ENCODE results near the gene MED9. TPM values are rescaled to one million over a fixed set of nuclear protein-coding genes. Genes with fewer than 3 reads are reported as not detected.

The MED9 gene
- total and polyA plus RNA-seq, 2 of the 4 experiments (the other 2 are of a cell fraction), result 6.1 to 10.1 TPM

DNA sequence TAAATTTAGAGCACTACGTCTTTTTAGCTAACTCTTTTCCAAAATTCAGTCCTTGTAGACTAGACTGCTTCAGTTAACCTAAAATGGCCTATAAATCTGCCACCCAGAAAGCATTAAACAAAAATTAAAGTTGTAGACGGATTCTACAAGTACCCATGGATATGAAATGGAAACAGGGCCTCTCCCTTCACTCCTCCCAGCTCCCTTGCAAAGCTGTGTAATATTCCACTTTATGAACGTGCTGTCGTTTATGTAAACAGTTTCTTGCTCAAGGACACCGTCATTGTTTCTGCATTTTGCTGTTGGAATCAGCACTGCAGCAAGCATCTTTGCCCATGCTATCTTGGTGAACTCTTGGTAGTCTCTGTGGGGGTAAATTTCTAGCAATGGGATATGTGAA is 5.1 kb downstream of the MED9 start:
- Histone ChIP-seq H4K8ac (ENCODE audit: low read depth in 2 of 2, low read length in 2 of 2) (no peak overlapping the region), H3K56ac (ENCODE audit: extremely low read depth, insufficient read depth, low read length) (no peak overlapping the region), H3K36me3 (ENCODE audit: control insufficient read depth, insufficient read depth, low read length) (peaks cover 19% of the 10 kb centered on the region), H3K27me3 (ENCODE audit: control insufficient read depth, insufficient read depth, low read length) (no peaks in the 10 kb centered on the region), H3K9ac (ENCODE audit: low read depth, low read length) (no peak overlapping the region), H2BK20ac (ENCODE audit: low read depth, low read length) (no peak overlapping the region), H3K79me1 (ENCODE audit: low read depth in 1 of 2, low read length in 2 of 2) (peaks cover 52 to 77% of the 10 kb centered on the region in 2 experiments), H3K14ac (replicated peaks; ENCODE audit: low read depth, low read length) (no peak overlapping the region), H3K4me3 (ENCODE audit: insufficient read depth, low read depth, low read length) (no peak overlapping the region), H3K4ac (ENCODE audit: low read depth, low read length) (no peak overlapping the region), H3K4me1 (ENCODE audit: control insufficient read depth, insufficient read depth, low read length) (no peaks in the 10 kb centered on the region; the same call in 1 of the 2 replicates), H3K9me1 (ENCODE audit: insufficient read depth, low read length) (peaks cover 4% of the 10 kb centered on the region), H3K4me2 (ENCODE audit: low read depth, low read length) (no peak overlapping the region), H2AFZ (replicated peaks; ENCODE audit: low read length, poor library complexity) (no peak overlapping the region), H4K5ac (ENCODE audit: low read depth, low read length) (no peak overlapping the region), H3K18ac (ENCODE audit: low read depth, low read length) (no peak overlapping the region), H2AK9ac (replicated peaks; ENCODE audit: low read depth, low read length, poor library complexity) (no peak overlapping the region), H2AK5ac (ENCODE audit: low read depth, low read length) (no peak overlapping the region), H3K23ac (ENCODE audit: low read depth, low read length) (no peak overlapping the region), H4K20me1 (ENCODE audit: insufficient read depth, low read length) (peaks cover 19% of the 10 kb centered on the region; the same call in 1 of the 2 replicates), H3K9me3 (ENCODE audit: control insufficient read depth, insufficient read depth, low read length) (no peaks in the 10 kb centered on the region), H2BK120ac (ENCODE audit: low read depth, low read length) (no peak overlapping the region), H3K27ac (ENCODE audit: insufficient read depth, low read length) (no peak overlapping the region), H2BK5ac (ENCODE audit: low read depth, low read length, poor library complexity, severe bottlenecking) (no peak overlapping the region), H2BK15ac (ENCODE audit: low read depth, low read length) (no peak overlapping the region), H4K91ac (ENCODE audit: insufficient read depth, low read depth, low read length) (no peak overlapping the region)
- BruUV-seq (replicated peaks), result no TSS peak
- intact Hi-C loops (cut with micrococcal nuclease) (no loop called here), dilution Hi-C loops (cut with HindIII; ENCODE audit: low sequenced_read_pairs, unreplicated experiment) (no loop called here), in situ Hi-C loops (cut with MboI; ENCODE audit: low sequenced_read_pairs) (no loop called here)
- ChIA-PET POLR2A (ENCODE audit: unreplicated experiment) (interaction anchor here (0.5 kb wide), 1 partner anchor 525 kb away, joined by 4 read pairs; no protein-coding TSS in a partner anchor), CTCF (interaction anchor here (0.6 kb wide), 1 partner anchor 165 kb away, joined by 5 read pairs; no protein-coding TSS in a partner anchor)
- ATAC-seq (ENCODE audit: low read depth), result no peak
- DNase-seq, result no peak
- 33% methylated on average over 1 of the region's 5 CpGs; no CpG with 5 or more reads in 1 of the 2 experiments for WGBS, 2 experiments (ENCODE audit: extremely low coverage in 2 of 2, insufficient read length in 1 of 2)
- no peak for TF ChIP-seq CHD1 (IDR thresholded peaks at IDR 0.05; ENCODE audit: low read depth, low read length)
- TF ChIP-seq MAZ (IDR thresholded peaks at IDR 0.05; ENCODE audit: borderline replicate concordance, low read depth, low read length), result no peak
- TF ChIP-seq ELK1 (IDR thresholded peaks at IDR 0.05; ENCODE audit: borderline replicate concordance, low read depth, low read length), result no peak
- TF ChIP-seq USF2 (IDR thresholded peaks at IDR 0.05; ENCODE audit: low read depth, low read length), result no peak
- TF ChIP-seq CEBPB (IDR thresholded peaks at IDR 0.05; ENCODE audit: low read depth, low read length), result no peak
- TF ChIP-seq RAD21 (IDR thresholded peaks at IDR 0.05; ENCODE audit: low read length), result no peak
- no peak for TF ChIP-seq FOS (IDR thresholded peaks at IDR 0.05; ENCODE audit: low read depth, low read length)
- no peak for TF ChIP-seq MAFK (IDR thresholded peaks at IDR 0.05; ENCODE audit: low read depth, low read length)
- TF ChIP-seq POLR2A (IDR thresholded peaks at IDR 0.05; ENCODE audit: low read depth, low read length), result no peak
- TF ChIP-seq CTCF (conservative IDR thresholded peaks at IDR 0.05; ENCODE audit: low read depth, low read length), result no peak
- TF ChIP-seq SMC3 (IDR thresholded peaks at IDR 0.05; ENCODE audit: low read depth, low read length), result no peak
- no peak for TF ChIP-seq RCOR1 (IDR thresholded peaks at IDR 0.05; ENCODE audit: insufficient replicate concordance, low read length)
